GM19023 (cell line): ENCODE results near the gene SERPINB8.
A peak's percentile ranks its signal among the peaks of the same experiment; 100 is the strongest.

Source experiments
- ATAC-seq: cut with Tn5 transposase; IDR thresholded peaks from one replicate; pipeline ENCODE4 v1.9.1; 2021; ENCODE audit warnings: mild to moderate bottlenecking, moderate library complexity; ENCODE audit not compliant: unreplicated experiment

SERPINB8 gene

GRCh38 chr18:63964908-63965307, 5.0 kb upstream of the SERPINB8 start:
- no peak for ATAC-seq

GRCh38 chr18:63965716-63966330, 4.1 kb upstream of the SERPINB8 start:
- no peak for ATAC-seq

GRCh38 chr18:63970809-63971205, 926 bp downstream of the SERPINB8 start:
- ATAC-seq = peak; percentile 2

GRCh38 chr18:63971320-63972001, 1.6 kb downstream of the SERPINB8 start:
- no peak for ATAC-seq

- no peak for ATAC-seq
Measured at GRCh38 chr18:63972002-63972376, 2.1 kb downstream of the SERPINB8 start.

- no peak for ATAC-seq
Measured at GRCh38 chr18:63974991-63975390, 5.1 kb downstream of the SERPINB8 start.

GRCh38 chr18:63975628-63976027, 5.7 kb downstream of the SERPINB8 start:
- ATAC-seq = no peak

GRCh38 chr18:63977040-63977439, 7.2 kb downstream of the SERPINB8 start:
- no peak for ATAC-seq

GRCh38 chr18:63979409-63979920, 9.6 kb downstream of the SERPINB8 start:
- ATAC-seq = peak; percentile 72

- ATAC-seq = no peak
Measured at GRCh38 chr18:63980027-63980426, 10.1 kb downstream of the SERPINB8 start.

GRCh38 chr18:63980896-63981460, 11.1 kb downstream of the SERPINB8 start:
- no peak for ATAC-seq

GRCh38 chr18:63981719-63982118, 11.8 kb downstream of the SERPINB8 start:
- ATAC-seq = no peak

GRCh38 chr18:63982361-63982760, 12.5 kb downstream of the SERPINB8 start:
- no peak for ATAC-seq

- ATAC-seq = no peak
Measured at GRCh38 chr18:63986885-63987284, 17.0 kb downstream of the SERPINB8 start.

GRCh38 chr18:63987743-63988142, 17.9 kb downstream of the SERPINB8 start:
- ATAC-seq = no peak

GRCh38 chr18:63992751-63993150, 22.9 kb downstream of the SERPINB8 start:
- ATAC-seq = no peak

GRCh38 chr18:63994783-63995399, 25.0 kb downstream of the SERPINB8 start:
- no peak for ATAC-seq

GRCh38 chr18:63997041-63997440, 27.2 kb downstream of the SERPINB8 start:
- ATAC-seq = no peak

GRCh38 chr18:63997606-63998005, 27.7 kb downstream of the SERPINB8 start:
- no peak for ATAC-seq

- ATAC-seq = no peak
Measured at GRCh38 chr18:63999871-64000270, 30.0 kb downstream of the SERPINB8 start.

- ATAC-seq = no peak
Measured at GRCh38 chr18:64002581-64002980, 32.7 kb downstream of the SERPINB8 start.

GRCh38 chr18:64009305-64009704, 39.4 kb downstream of the SERPINB8 start:
- no peak for ATAC-seq
